Progenitor cell of endocrine pancreas (in vitro differentiated cells): Measurements from ENCODE around the gene ZNF723. TPM values are rescaled to one million over a fixed set of nuclear protein-coding genes. Genes with fewer than 3 reads are reported as not detected.
"Not testable (repeated sequence)": the region's sequence is repeated elsewhere in the genome, so short reads cannot be mapped to it uniquely, and the experiment has no call there.

Source experiments
- DNase-seq: peaks from one replicate; pipeline ENCODE4 v3.0.0; 2021; ENCODE audit warnings: low spot score; ENCODE audit not compliant: unreplicated experiment
- H3K27ac Mint-ChIP-seq: 2 replicates; pipeline ENCODE4 v1.8.0; 2021; ENCODE audit warnings: mild to moderate bottlenecking, moderate library complexity, mixed read lengths
- H3K27me3 Mint-ChIP-seq: 2 replicates; pipeline ENCODE4 v1.8.0; 2021; ENCODE audit warnings: mixed read lengths
- H3K36me3 Mint-ChIP-seq: 2 replicates; pipeline ENCODE4 v1.8.0; 2022; ENCODE audit warnings: mixed read lengths; ENCODE audit not compliant: insufficient read depth
- H3K4me1 Mint-ChIP-seq: 2 replicates; pipeline ENCODE4 v1.8.0; 2021; ENCODE audit warnings: low read depth, mixed read lengths
- H3K4me3 Mint-ChIP-seq: 2 replicates; pipeline ENCODE4 v1.8.0; 2021; ENCODE audit warnings: low read depth, mild to moderate bottlenecking, moderate library complexity, mixed read lengths
- H3K9me3 Mint-ChIP-seq: 2 replicates; pipeline ENCODE4 v1.8.0; 2021; ENCODE audit warnings: low read depth, mixed read lengths
- long read RNA-seq: library from polyadenylated mRNA; unstranded; transcript quantifications from one replicate; pipeline ENCODE4 v2.0.0, GENCODE V29; 2020
- total RNA-seq: library from RNA; stranded (reverse); gene quantifications from 2 replicates; pipeline ENCODE4 v1.2.1, GENCODE V29; 2021
- TF ChIP-seq, protein P1 (sequence below): fragments of 200-600 bp; sonication (generic); IDR thresholded peaks from one replicate; pipeline ENCODE4 v1.5.0; 2021; ENCODE audit warnings: antibody characterized with exemption, mild to moderate bottlenecking; ENCODE audit not compliant: unreplicated experiment

ZNF723 gene
- total RNA-seq, result not detected in 2 replicates
- long read RNA-seq, result 0 reads

DNA sequence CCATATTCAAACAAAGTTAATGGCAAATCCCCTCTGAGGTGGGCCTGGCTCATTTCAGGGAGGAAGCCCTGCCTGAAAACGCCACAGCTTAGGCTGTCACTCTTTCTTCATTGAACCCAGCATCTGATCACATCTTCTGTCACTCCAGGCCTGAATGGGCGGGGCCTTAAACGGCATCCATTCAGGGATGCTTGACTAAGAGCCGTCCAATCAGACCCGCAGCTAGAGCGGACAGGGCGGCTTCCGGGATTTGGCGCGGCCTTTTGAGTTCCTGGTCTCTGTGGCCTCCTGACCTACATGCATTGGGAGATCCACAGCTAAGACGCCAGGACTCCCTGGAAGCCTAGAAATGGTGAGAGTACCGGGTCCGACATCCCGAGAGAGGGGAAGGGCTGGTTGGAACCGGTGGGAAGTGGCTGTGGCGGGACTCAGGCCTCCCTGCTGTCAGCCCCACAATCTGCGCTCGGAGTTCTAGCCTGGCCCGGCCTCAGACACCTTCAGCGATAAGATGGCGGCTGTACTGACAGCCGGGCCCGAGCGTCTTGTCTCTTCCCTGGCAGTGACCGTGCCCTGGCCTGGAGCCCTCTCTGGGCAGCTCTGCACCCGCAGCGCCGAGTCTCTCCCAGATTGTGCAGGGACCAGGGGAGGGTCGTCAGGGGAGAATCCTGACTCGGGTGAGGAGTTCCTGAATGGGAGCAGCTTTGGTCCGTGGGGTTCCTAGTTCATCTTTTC lies at the start of gene ZNF723:
ZNF723 (plus strand) TSS at position 261 of the 732 bp plus-strand sequence; CDS start at position 350, 89 bp downstream.
- Mint-ChIP-seq H3K36me3 (peaks cover 2% of the 10 kb centered on the region), H3K4me1 (no peaks in the 10 kb centered on the region), H3K27ac (no peak within 1 kb of the TSS), H3K27me3 (no peaks in the 10 kb centered on the region), H3K9me3 (peaks cover 17% of the 10 kb centered on the region), H3K4me3 (no peak within 1 kb of the TSS)
- TF ChIP-seq, protein P1, sequence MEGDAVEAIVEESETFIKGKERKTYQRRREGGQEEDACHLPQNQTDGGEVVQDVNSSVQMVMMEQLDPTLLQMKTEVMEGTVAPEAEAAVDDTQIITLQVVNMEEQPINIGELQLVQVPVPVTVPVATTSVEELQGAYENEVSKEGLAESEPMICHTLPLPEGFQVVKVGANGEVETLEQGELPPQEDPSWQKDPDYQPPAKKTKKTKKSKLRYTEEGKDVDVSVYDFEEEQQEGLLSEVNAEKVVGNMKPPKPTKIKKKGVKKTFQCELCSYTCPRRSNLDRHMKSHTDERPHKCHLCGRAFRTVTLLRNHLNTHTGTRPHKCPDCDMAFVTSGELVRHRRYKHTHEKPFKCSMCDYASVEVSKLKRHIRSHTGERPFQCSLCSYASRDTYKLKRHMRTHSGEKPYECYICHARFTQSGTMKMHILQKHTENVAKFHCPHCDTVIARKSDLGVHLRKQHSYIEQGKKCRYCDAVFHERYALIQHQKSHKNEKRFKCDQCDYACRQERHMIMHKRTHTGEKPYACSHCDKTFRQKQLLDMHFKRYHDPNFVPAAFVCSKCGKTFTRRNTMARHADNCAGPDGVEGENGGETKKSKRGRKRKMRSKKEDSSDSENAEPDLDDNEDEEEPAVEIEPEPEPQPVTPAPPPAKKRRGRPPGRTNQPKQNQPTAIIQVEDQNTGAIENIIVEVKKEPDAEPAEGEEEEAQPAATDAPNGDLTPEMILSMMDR, result no peak
- no peak for DNase-seq

DNA sequence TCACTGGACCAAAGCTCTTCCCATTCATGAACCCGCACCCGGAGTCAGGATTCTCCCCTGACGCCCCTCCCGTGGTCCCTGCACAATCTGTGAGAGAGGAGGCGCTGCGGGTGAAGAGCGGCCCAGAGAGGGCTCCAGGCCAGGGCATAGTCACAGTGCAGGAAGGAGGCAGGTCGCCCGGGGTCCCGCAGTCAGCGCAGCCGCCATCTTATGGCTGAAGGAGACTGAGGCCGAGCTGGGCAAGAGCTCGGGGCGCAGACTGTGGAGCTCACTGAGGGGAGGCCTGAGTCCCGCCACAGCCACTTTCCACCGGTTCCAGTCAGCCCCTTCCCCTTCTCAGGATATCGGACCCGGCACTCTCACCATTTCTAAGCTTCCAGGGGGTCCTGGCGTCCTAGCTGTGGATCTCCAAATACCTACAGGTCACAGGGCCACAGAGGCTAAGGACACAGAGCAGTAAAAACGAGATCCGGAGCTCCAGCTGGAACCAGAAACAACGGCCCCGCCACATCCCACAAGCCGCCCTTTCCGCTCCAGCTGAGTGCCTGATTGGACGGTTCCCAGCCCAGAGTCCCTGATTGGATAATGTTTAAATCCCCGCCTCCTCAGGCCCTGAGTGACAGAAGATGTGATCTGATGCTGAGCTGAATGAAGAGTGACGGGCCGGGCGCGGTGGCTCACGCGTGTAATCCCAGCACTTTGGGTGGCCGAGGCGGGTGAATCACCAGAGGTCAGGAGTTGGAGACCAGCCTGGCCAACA lies 48.3 kb upstream of the ZNF723 start, which contains the start of gene ZNF99:
ZNF99 (minus strand) TSS at position 501 of the 760 bp plus-strand sequence; CDS start at position 366, 135 bp downstream.
- TF ChIP-seq, protein P1, result no peak
- Mint-ChIP-seq H3K27me3 (no peaks in the 10 kb centered on the region), H3K9me3 (peaks cover 32% of the 10 kb centered on the region), H3K36me3 (peaks cover 4% of the 10 kb centered on the region), H3K27ac (no peak within 1 kb of the TSS), H3K4me3 (no peak within 1 kb of the TSS), H3K4me1 (no peaks in the 10 kb centered on the region)
- DNase-seq, result no peak

DNA sequence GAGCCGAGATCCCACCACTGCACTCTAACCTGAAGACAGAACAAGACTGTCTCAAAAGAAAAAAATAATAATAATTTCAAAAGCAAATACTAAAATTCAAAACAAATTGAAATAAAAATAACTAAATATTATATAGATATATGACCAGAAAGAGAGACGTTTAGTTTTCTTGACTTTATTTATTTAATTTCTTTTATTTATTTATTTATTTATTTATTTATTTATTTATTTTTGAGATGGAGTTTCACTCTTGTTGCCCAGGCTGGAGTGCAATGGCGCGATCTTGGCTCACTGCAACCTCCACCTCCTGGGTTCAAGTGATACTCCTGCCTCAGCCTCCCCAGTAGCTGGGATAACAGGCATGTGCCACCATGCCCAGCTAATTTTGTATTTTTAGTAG lies 39.2 kb upstream of the ZNF723 start:
- H3K36me3 Mint-ChIP-seq, H3K27me3 Mint-ChIP-seq, H3K4me1 Mint-ChIP-seq, DNase-seq, H3K27ac Mint-ChIP-seq, H3K4me3 Mint-ChIP-seq: not testable (repeated sequence)
- H3K9me3 Mint-ChIP-seq, result peaks cover 49% of the 10 kb centered on the region

DNA sequence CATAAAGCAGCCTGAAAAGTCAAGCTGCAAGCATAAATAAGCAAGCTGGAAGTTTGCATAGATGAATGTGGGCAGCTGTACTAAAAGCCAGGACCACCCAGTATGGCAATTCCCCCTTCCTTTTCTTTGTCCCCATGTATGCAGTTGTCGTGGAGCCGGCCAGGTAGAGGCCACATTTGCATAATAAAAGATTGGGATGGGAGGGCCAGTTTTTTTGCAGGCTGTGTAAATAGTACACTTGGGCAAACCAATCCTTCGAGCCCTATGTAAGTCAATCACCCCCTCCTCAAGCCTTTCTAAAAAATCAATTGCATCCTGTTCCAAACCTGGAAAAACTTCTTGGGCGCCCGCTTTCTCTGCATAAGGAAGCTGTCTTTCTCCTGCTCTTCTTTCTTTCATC lies 35.1 kb upstream of the ZNF723 start:
- DNase-seq, result no peak
- H3K4me3 Mint-ChIP-seq, result no peak overlapping the region
- peaks cover 56% of the 10 kb centered on the region for H3K9me3 Mint-ChIP-seq
- no peaks in the 10 kb centered on the region for H3K27me3 Mint-ChIP-seq
- H3K27ac Mint-ChIP-seq, result no peak overlapping the region
- H3K36me3 Mint-ChIP-seq, result peaks cover 16% of the 10 kb centered on the region
- no peaks in the 10 kb centered on the region for H3K4me1 Mint-ChIP-seq
- TF ChIP-seq, protein P1, result no peak

DNA sequence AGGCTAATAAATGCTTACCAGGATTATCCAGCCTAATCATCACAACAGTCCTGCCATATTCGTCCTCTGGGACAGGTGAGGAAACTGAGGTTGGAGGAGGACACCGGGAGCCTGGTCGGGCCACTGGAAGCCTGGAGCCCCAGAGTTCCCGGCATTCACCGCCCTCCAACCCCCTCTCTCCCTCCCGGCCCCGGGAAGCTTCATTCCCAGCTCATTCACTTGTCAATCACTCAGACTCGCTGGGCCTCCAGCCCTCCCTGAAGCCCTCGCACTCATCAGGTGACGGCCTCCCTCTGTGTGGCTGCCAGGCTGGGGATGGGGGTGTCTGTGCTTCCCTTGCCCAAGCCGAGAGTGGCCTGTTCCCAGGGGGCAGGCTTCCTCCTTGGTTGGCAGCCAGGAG lies 25.7 kb upstream of the ZNF723 start:
- H3K27ac Mint-ChIP-seq, result no peak overlapping the region
- H3K27me3 Mint-ChIP-seq, result no peaks in the 10 kb centered on the region
- TF ChIP-seq, protein P1, result no peak
- no peaks in the 10 kb centered on the region for H3K4me1 Mint-ChIP-seq
- no peak overlapping the region for H3K4me3 Mint-ChIP-seq
- H3K36me3 Mint-ChIP-seq, result no peaks in the 10 kb centered on the region
- peaks cover 33% of the 10 kb centered on the region for H3K9me3 Mint-ChIP-seq
- no peak for DNase-seq
